A549 (cell line): ENCODE measurements around the gene GABARAP. TPM values are rescaled to one million over a fixed set of nuclear protein-coding genes. Genes with fewer than 3 reads are reported as not detected.

Experiments used
- ATAC-seq, 2 experiments: fragments of 200-7000 bp in 1 of 2; fragments of >200 bp in 1 of 2; cut with Nextera tagmentation in 1 of 2; cut with Tn5 transposase in 1 of 2; 3 replicates each; pipeline versions ENCODE4 v1.8.0 to v1.9.1; 2018 to 2020; ENCODE audit warnings: mild to moderate bottlenecking in 1 of 2, moderate library complexity in 1 of 2
- CTCF ChIA-PET: fragments of 300-600 bp; sonication (Branson Sonifier 250); formaldehyde crosslinking; extraction: SDS; loops from one replicate; lab custom pipeline; 2021; ENCODE audit warnings: antibody characterized with exemption, inconsistent platforms; lab: Yijun Ruan, JAX
- POLR2A ChIA-PET: fragments of 350-600 bp; formaldehyde crosslinking; extraction: SDS; loops from one replicate; lab custom pipeline; 2021; ENCODE audit warnings: antibody characterized with exemption, inconsistent platforms; lab: Yijun Ruan, JAX
- DNase-seq, 2 experiments: peaks; one replicate each; pipeline versions ENCODE4 v3.0.0 to v3.0.0-alpha.2; 2011 to 2016; ENCODE audit warnings: low read depth in 1 of 2, low spot score in 1 of 2
- FAIRE-seq: peaks from 2 replicates; lab custom pipeline; 2011; peaks lifted over from hg19 to GRCh38; lab: Jason Lieb, UNC
- H3K27ac ChIP-seq, 2 experiments: fragments of >200 bp; sonication (Bioruptor Twin); formaldehyde crosslinking; 3 replicates each; pipeline ENCODE4 v1.5.1; 2016 to 2017
- H3K4me1 ChIP-seq: fragments of >200 bp; sonication (Bioruptor Twin); formaldehyde crosslinking; 3 replicates; pipeline ENCODE4 v1.6.1; 2016
- H3K4me2 ChIP-seq: fragments of >200 bp; sonication (Bioruptor Twin); formaldehyde crosslinking; 3 replicates; pipeline ENCODE4 v1.6.1; 2016
- H3K4me3 ChIP-seq: fragments of >200 bp; sonication (Bioruptor Twin); formaldehyde crosslinking; 3 replicates; pipeline ENCODE4 v1.5.1; 2016
- H3K9me3 ChIP-seq: fragments of >200 bp; sonication (Bioruptor Twin); formaldehyde crosslinking; 3 replicates; pipeline ENCODE4 v1.6.1; 2016
- CHD2 ChIP-seq: fragments of 150-350 bp; IDR thresholded peaks from 2 replicates; pipeline ENCODE4 v1.6.1; 2014; ENCODE audit warnings: low read length; ENCODE audit not compliant: partially characterized antibody
- CHD4 ChIP-seq: fragments of 200-600 bp; sonication (generic); IDR thresholded peaks from 2 replicates; pipeline ENCODE4 v1.6.1; 2016; ENCODE audit warnings: antibody characterized with exemption, mild to moderate bottlenecking, borderline replicate concordance
- EHF ChIP-seq: fragments of 250-450 bp; sonication (Bioruptor Pico); IDR thresholded peaks from 2 replicates; pipeline ENCODE4 v1.5.0; 2020; ENCODE audit warnings: mild to moderate bottlenecking
- EHMT2 ChIP-seq: fragments of 200-600 bp; sonication (generic); IDR thresholded peaks from 2 replicates; pipeline ENCODE4 v1.6.1; 2016; ENCODE audit warnings: antibody characterized with exemption, low read depth, mild to moderate bottlenecking, moderate library complexity
- FOXS1 ChIP-seq: fragments of 250-450 bp; sonication (Bioruptor Pico); IDR thresholded peaks from 2 replicates; pipeline ENCODE4 v1.5.0; 2020; ENCODE audit warnings: mild to moderate bottlenecking, moderate library complexity
- GATA3 ChIP-seq: IDR thresholded peaks from 2 replicates; pipeline ENCODE4 v1.6.1; 2012; ENCODE audit warnings: borderline replicate concordance
- HDAC2 ChIP-seq: fragments of 200-600 bp; sonication (generic); IDR thresholded peaks from 2 replicates; pipeline ENCODE4 v1.6.1; 2016
- HEYL ChIP-seq: fragments of 250-450 bp; sonication (Bioruptor Pico); IDR thresholded peaks from 2 replicates; pipeline ENCODE4 v1.8.0; 2021; ENCODE audit warnings: mild to moderate bottlenecking, moderate library complexity
- HOXB13 ChIP-seq: fragments of 250-450 bp; sonication (Bioruptor Pico); IDR thresholded peaks from 2 replicates; pipeline ENCODE4 v1.5.0; 2020; ENCODE audit warnings: low read depth, mild to moderate bottlenecking, moderate library complexity
- JUNB ChIP-seq: fragments of >200 bp; sonication (Bioruptor Twin); formaldehyde crosslinking; IDR thresholded peaks from 2 replicates; pipeline ENCODE4 v1.6.1; 2016
- KDM5A ChIP-seq: fragments of 200-600 bp; sonication (generic); IDR thresholded peaks from 2 replicates; pipeline ENCODE4 v1.6.1; 2016; ENCODE audit warnings: antibody characterized with exemption, mild to moderate bottlenecking
- MYC ChIP-seq: IDR thresholded peaks from 2 replicates; pipeline ENCODE4 v1.6.1; 2012; ENCODE audit warnings: mild to moderate bottlenecking, inconsistent platforms, low read length, improper control_type of control experiment, borderline replicate concordance
- NPAS2 ChIP-seq: fragments of 250-450 bp; sonication (Bioruptor Pico); IDR thresholded peaks from 2 replicates; pipeline ENCODE4 v1.8.0; 2022; ENCODE audit warnings: mild to moderate bottlenecking, moderate library complexity, borderline replicate concordance
- NR3C1 ChIP-seq: fragments of >200 bp; sonication (Bioruptor Twin); formaldehyde crosslinking; IDR thresholded peaks from 3 replicates; pipeline ENCODE4 v1.6.1; 2017
- PHF8 ChIP-seq: fragments of 200-600 bp; sonication (generic); IDR thresholded peaks from 2 replicates; pipeline ENCODE4 v1.6.1; 2016; ENCODE audit warnings: low read depth, mild to moderate bottlenecking, antibody characterized with exemption, moderate library complexity, borderline replicate concordance
- POLR2A ChIP-seq: IDR thresholded peaks from 2 replicates; pipeline ENCODE4 v1.6.1; 2012; ENCODE audit warnings: mild to moderate bottlenecking, low read length
- POLR2AphosphoS2 ChIP-seq: conservative IDR thresholded peaks from 2 replicates; pipeline ENCODE4 v1.6.1; 2012; ENCODE audit warnings: low read length, improper control_type of control experiment, inconsistent platforms
- WGBS: methylation state at CpG from one replicate; pipeline ENCODE4 v1.1.6; 2017; ENCODE audit errors: missing lambda C conversion rate; 5-methylcytosine and 5-hydroxymethylcytosine counted together
- polyA plus RNA-seq, 4 experiments: library from polyadenylated mRNA; depleted of rRNA in 3 of 4; stranded (reverse); fragments of >200 nt; fragmentation: RNase III in 1 of 4; extraction: RNeasy Plus Mini Kit Qiagen cat#74134 plus additional on column Dnase treatment in 1 of 4; gene quantifications; 2 replicates in 3 of 4; 3 replicates in 1 of 4; pipeline ENCODE4 v1.2.3, GENCODE V29; 2011 to 2017
- TF ChIP-seq, protein P1 (sequence below): IDR thresholded peaks from 2 replicates; pipeline ENCODE4 v1.6.1; 2012
- TF ChIP-seq, protein P2 (sequence below): fragments of >200 bp; sonication (Bioruptor Twin); formaldehyde crosslinking; IDR thresholded peaks from 2 replicates; pipeline ENCODE4 v1.6.1; 2016
- TF ChIP-seq, protein P3 (sequence below): IDR thresholded peaks from 2 replicates; pipeline ENCODE4 v1.6.1; 2012
- TF ChIP-seq, protein P4 (sequence below): fragments of 150-350 bp; IDR thresholded peaks from 2 replicates; pipeline ENCODE4 v1.6.1; 2014; ENCODE audit warnings: low read depth, mild to moderate bottlenecking, low read length
- TF ChIP-seq, protein P5 (sequence below): fragments of 200-600 bp; sonication (generic); IDR thresholded peaks from 2 replicates; pipeline ENCODE4 v1.6.1; 2016; ENCODE audit warnings: antibody characterized with exemption, mild to moderate bottlenecking, moderate library complexity

The GABARAP gene
- polyA plus RNA-seq, 2 of the 4 experiments (the other 2 are of a cell fraction) = 399 to 504 TPM

DNA sequence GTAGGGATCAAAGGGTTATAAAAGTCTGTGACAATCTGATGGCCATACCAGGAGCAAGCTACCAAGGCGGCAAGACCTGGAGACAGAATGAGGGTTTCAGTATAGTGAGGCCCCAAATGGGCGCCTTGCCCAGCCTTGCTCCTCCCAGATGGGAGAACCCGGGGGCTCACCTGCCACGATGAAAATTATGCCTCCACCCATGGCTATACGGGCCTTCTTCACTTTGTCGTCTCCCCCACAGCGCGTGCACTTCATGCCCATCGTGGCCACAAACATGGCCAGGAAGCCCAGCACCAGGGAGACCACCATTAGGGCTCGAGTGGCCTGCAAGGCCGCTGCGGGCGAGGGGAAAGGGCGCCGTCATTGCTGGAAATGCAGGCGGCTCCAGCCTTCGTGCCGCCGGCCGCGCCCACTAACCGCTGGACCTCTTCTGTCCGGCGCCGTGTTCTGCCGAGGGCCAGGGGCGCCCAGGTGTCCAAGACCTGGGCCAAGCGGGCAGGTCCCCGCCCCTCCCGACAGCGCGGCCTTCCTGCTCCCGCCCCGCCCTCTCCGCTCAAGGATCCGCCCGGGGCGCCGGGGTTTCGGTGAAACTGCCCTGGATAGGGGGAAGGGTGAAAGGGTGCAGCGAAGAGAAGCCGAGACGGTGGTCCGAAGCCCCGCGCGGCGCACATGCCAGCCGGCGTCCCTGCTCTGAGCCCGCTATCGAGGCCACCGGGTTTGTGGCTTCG lies 18.6 kb upstream of the GABARAP start:
- no peak overlapping the region; a peak in 1 of 6 replicates for H3K27ac ChIP-seq
- ATAC-seq (0 out of 6 replicates have a peak, but pooled peaks of 1 of the 2 experiments have one; percentile 2), FAIRE-seq (no peak), DNase-seq (no peak)
- no peak overlapping the region for H3K4me3 ChIP-seq
- TF ChIP-seq CHD4 = no peak
- TF ChIP-seq POLR2A = no peak
- no peak for TF ChIP-seq HDAC2
- TF ChIP-seq JUNB = no peak
- TF ChIP-seq, protein P1, sequence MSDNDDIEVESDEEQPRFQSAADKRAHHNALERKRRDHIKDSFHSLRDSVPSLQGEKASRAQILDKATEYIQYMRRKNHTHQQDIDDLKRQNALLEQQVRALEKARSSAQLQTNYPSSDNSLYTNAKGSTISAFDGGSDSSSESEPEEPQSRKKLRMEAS = no peak
- TF ChIP-seq HOXB13 (CRISPR knock-in tag) = no peak
- no peak for TF ChIP-seq POLR2AphosphoS2
- TF ChIP-seq NR3C1 = no peak
- TF ChIP-seq, protein P2, sequence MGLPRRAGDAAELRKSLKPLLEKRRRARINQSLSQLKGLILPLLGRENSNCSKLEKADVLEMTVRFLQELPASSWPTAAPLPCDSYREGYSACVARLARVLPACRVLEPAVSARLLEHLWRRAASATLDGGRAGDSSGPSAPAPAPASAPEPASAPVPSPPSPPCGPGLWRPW = no peak
- TF ChIP-seq GATA3 = no peak
- TF ChIP-seq NPAS2 (CRISPR knock-in tag) = no peak
- no peak for TF ChIP-seq HEYL (CRISPR knock-in tag)
- no peak for TF ChIP-seq PHF8
- TF ChIP-seq, protein P3, sequence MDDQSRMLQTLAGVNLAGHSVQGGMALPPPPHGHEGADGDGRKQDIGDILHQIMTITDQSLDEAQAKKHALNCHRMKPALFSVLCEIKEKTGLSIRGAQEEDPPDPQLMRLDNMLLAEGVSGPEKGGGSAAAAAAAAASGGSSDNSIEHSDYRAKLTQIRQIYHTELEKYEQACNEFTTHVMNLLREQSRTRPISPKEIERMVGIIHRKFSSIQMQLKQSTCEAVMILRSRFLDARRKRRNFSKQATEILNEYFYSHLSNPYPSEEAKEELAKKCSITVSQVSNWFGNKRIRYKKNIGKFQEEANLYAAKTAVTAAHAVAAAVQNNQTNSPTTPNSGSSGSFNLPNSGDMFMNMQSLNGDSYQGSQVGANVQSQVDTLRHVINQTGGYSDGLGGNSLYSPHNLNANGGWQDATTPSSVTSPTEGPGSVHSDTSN = no peak
- TF ChIP-seq KDM5A = no peak
- no peak for TF ChIP-seq MYC
- POLR2A ChIA-PET = no interaction called here
- 95% methylated on average over 54 of the region's 54 CpGs for whole genome bisulfite sequencing
- CTCF ChIA-PET = interaction anchor here (1.0 to 2.2 kb wide), 3 partner anchors 18 to 36 kb away, joined by 4 to 12 read pairs (median 4); partner anchors contain the start of gene SLC2A4
- H3K4me2 ChIP-seq = no peak overlapping the region
- H3K4me1 ChIP-seq = peaks cover 50% of the 10 kb centered on the region
- no peaks in the 10 kb centered on the region for H3K9me3 ChIP-seq

DNA sequence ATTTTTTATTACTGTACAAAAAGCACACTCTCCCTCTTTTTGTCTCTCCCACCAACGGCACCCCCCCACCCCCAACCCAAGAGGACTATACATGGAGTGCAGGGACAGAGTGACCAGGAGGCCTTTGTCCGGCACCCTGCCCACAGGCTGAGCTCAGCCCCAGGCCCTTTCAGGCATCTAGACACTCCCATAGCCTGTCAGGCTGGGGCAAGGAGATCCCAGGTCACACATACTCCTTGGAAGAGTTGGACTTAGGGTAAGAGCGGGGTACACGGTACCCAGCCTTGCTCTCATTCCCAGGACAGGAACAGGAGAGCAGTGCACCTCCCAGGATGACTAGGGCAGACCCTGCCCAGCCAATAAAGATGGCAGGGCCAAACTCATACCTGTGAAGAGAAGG lies 17.9 kb upstream of the GABARAP start:
- TF ChIP-seq CHD2 = no peak
- TF ChIP-seq, protein P4, sequence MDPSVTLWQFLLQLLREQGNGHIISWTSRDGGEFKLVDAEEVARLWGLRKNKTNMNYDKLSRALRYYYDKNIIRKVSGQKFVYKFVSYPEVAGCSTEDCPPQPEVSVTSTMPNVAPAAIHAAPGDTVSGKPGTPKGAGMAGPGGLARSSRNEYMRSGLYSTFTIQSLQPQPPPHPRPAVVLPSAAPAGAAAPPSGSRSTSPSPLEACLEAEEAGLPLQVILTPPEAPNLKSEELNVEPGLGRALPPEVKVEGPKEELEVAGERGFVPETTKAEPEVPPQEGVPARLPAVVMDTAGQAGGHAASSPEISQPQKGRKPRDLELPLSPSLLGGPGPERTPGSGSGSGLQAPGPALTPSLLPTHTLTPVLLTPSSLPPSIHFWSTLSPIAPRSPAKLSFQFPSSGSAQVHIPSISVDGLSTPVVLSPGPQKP = no peak
- TF ChIP-seq, protein P3 = no peak
- no peak for TF ChIP-seq EHMT2
- TF ChIP-seq HEYL (CRISPR knock-in tag) = no peak
- no peak for TF ChIP-seq EHF
- TF ChIP-seq FOXS1 = no peak
- TF ChIP-seq, protein P5, sequence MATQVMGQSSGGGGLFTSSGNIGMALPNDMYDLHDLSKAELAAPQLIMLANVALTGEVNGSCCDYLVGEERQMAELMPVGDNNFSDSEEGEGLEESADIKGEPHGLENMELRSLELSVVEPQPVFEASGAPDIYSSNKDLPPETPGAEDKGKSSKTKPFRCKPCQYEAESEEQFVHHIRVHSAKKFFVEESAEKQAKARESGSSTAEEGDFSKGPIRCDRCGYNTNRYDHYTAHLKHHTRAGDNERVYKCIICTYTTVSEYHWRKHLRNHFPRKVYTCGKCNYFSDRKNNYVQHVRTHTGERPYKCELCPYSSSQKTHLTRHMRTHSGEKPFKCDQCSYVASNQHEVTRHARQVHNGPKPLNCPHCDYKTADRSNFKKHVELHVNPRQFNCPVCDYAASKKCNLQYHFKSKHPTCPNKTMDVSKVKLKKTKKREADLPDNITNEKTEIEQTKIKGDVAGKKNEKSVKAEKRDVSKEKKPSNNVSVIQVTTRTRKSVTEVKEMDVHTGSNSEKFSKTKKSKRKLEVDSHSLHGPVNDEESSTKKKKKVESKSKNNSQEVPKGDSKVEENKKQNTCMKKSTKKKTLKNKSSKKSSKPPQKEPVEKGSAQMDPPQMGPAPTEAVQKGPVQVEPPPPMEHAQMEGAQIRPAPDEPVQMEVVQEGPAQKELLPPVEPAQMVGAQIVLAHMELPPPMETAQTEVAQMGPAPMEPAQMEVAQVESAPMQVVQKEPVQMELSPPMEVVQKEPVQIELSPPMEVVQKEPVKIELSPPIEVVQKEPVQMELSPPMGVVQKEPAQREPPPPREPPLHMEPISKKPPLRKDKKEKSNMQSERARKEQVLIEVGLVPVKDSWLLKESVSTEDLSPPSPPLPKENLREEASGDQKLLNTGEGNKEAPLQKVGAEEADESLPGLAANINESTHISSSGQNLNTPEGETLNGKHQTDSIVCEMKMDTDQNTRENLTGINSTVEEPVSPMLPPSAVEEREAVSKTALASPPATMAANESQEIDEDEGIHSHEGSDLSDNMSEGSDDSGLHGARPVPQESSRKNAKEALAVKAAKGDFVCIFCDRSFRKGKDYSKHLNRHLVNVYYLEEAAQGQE = no peak
- ATAC-seq = peak; percentile 2 to 9; a peak in 3 of 6 replicates
- H3K4me3 ChIP-seq = no peak overlapping the region
- ChIA-PET POLR2A (interaction anchor here (0.8 kb wide), 1 partner anchor 21 kb away, joined by 3 read pairs; the partner anchor contains the start of gene SLC2A4), CTCF (interaction anchor here (0.6 to 2.2 kb wide), 6 partner anchors 16 to 624 kb away, joined by 3 to 12 read pairs (median 4); partner anchors contain the start of gene SLC2A4)
- FAIRE-seq = no peak
- H3K9me3 ChIP-seq = no peaks in the 10 kb centered on the region
- no peak overlapping the region for H3K4me2 ChIP-seq
- peak overlapping the region; percentile 8 to 69; a peak in 2 of 6 replicates for H3K27ac ChIP-seq
- no peak for DNase-seq
- H3K4me1 ChIP-seq = peaks cover 44% of the 10 kb centered on the region
- 90% methylated on average over 4 of the region's 4 CpGs for WGBS
